Effector CD4-positive, alpha-beta T cell (primary cell): ENCODE data around the gene KCNAB1.

Experiments used
- DNase-seq: peaks from one replicate; pipeline ENCODE4 v3.0.0-alpha.2; 2020

The KCNAB1 gene

GRCh38 chr3:156469456-156469855, 349.1 kb downstream of the KCNAB1 start:
- DNase-seq = no peak

GRCh38 chr3:156471431-156471830, 351.1 kb downstream of the KCNAB1 start:
- DNase-seq = no peak

GRCh38 chr3:156472150-156472549, 351.8 kb downstream of the KCNAB1 start:
- DNase-seq = no peak

- no peak for DNase-seq
Measured at GRCh38 chr3:156472684-156473083, 352.3 kb downstream of the KCNAB1 start.

- DNase-seq = no peak
Measured at GRCh38 chr3:156473341-156473740, 353.0 kb downstream of the KCNAB1 start.

DNA sequence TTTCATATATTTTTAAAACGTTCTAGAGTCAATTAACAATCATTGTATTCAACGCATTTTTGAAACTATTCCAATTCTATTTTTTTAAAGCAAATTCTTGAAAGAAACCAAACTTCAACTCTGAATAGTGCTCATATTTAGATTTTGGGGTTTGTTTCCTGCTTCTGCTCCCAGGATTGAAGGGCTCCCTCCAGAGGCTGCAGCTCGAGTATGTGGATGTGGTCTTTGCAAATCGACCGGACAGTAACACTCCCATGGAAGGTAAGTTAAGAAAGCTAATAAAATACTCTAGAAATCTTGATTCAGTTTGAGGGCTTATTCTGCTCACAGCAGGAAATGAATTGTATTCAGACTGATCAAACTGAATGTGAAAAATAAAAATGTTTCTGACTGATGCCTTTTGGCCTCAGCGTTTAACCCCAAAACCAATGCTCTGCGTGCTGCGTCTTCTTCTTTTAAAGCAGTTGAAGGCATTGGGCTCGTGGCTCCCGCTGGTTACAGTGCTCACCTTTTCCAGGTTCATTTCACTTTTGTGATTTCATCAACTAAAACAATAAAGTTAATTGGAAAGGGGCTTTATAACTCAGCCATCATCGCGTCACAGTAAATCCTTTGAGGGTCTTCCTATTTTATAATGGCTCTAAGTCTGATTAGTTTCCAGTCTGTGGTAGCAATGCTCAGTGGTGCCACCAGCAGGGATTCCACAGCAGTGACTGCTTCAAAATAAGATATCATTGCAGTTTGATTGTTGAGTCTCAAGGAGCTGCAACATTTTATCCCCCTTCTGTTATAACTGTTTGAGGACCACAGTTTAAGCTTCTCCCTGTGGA, 354.4 kb downstream of the KCNAB1 start:
- DNase-seq = no peak

DNA sequence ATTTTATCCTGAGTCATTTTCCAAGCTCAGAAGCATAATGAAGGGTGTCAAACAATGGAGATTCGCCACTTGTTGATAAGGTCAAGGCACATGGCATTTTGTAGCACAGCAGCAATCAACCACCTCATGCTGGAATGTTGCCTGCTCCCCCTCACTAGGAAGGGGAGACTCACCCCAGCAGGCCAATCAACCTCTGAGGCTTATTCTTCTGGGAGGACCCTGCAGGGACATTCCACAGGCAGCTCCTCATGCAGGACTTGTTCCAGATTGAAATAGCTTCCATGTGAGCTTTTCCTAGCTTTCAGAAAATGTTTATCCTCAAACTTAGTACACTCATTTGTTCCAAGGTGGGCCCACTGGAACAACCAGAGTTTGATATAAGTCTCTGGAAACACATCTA, 356.9 kb downstream of the KCNAB1 start:
- DNase-seq = no peak

DNA sequence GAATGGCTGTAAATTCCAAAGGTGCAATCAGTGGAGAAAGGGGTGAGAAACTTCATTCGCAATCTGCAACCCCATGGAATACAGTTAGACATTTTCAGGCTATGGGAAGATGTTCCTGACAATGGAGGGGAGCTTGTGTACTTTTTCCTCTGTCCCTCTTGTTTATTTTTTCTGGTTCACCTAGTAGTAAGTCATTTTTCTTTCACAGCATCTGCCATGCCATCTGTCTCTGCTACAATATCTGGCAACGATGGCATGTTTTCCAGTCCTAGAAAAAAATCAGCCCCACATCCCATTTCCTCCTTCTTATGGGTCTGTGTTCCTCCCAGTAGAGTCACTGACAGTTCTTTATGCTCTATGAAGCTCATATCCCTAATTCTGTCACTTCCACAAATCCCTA, 358.5 kb downstream of the KCNAB1 start:
- DNase-seq = no peak

- no peak for DNase-seq
Measured at GRCh38 chr3:156479604-156480003, 359.2 kb downstream of the KCNAB1 start.

DNA sequence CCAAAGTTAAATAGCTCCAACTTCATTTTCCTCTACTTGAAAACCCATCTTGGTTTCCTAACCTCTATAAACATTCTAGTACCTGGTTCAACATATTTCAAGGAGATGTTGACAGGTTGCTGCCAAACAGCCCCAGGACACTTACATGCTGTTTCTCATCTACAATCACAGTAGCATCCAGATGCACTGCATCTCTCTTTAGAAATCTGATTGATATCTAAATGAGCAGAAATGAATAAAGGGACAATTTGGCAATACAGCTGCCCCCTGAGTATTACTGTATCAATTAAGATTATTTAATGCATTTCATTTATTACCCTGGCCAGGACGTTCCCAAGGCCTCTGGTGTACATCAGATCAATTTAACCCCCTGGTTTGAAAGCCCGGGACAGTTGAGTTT, 360.6 kb downstream of the KCNAB1 start:
- DNase-seq = no peak

DNA sequence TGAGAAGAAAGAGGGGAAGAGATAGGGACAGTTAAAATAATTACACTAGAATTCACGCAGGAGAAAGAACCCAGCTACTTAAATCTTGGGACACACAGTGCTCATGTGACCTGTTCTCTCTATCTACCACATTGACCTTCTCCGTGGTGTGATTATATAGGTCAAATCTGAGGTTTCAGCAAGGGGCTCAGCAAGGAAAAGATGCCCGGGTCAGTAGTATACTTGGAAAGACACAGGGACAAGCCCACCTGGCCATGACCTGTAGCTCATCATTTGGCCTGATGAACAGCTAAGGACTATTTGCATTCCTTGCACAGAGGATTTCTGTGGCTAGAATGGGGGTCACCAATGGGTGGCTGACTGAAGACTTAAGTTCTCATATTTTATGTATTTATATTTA, 362.6 kb downstream of the KCNAB1 start:
- DNase-seq = no peak

- DNase-seq = no peak
Measured at GRCh38 chr3:156483426-156483825, 363.0 kb downstream of the KCNAB1 start.

GRCh38 chr3:156483961-156484787, 363.8 kb downstream of the KCNAB1 start:
- DNase-seq = peak; percentile 41

- DNase-seq = no peak
Measured at GRCh38 chr3:156488767-156489166, 368.4 kb downstream of the KCNAB1 start.

- no peak for DNase-seq
Measured at GRCh38 chr3:156489462-156489911, 369.1 kb downstream of the KCNAB1 start.

DNA sequence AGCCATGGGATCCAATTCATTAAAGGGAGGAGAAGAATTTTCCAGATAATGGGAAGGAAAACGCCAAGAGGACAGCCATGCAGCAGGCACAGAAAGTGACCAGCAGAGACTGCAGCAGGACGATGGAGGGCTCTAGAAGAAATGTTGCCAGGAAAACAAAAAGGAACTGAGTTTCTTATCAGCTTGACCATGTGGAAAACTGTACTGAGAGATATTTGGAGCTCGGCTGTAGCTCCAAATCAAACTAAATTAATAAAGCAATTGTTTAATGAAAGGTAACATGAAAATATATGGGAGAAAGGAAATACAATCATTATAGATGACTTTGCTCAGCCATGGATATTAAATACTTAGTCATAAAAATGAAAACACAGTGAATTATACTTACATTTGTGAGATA, 370.8 kb downstream of the KCNAB1 start:
- DNase-seq = no peak

DNA sequence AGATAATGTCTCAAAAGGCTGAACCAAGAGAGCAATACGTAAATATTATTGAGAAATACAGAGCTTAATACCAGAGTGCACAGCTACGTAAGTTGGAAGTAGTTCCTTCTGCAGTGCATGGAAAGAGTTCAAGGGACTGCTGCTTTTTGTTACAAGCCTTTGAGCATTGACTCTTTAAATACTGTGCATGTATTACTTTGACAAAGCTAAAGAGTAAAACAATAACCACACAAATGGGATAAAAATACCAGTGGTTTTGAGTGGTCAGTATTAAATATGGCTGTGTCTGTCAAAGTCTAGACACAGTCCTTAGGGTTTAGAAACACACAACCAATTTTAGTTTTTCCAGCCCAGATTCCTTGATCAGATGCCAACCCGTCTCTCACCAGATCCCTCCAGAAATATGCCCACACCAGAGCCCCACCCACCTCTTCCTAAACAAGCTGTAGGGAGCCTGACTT, 372.5 kb downstream of the KCNAB1 start:
- no peak for DNase-seq

GRCh38 chr3:156493887-156494286, 373.5 kb downstream of the KCNAB1 start:
- no peak for DNase-seq

GRCh38 chr3:156495816-156496215, 375.4 kb downstream of the KCNAB1 start:
- no peak for DNase-seq

DNA sequence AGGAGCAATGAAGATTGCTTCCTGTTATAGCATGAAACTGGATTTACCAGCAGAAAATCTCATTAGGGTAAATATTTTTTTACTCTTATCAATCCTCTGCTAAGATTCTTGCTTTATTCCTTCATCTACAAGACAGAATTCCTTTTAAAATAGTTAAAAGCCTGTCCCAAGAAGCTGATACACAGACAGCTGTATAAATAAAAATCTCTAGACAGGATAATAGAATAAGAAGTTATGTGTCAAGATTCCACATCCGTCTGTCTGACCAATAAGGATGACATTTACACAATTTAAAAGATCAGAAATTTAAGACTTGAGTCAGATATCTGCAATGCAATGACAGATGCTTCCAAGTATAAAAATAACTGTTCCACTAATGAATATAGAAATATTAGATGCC, 376.9 kb downstream of the KCNAB1 start:
- DNase-seq = no peak

GRCh38 chr3:156498307-156498706, 377.9 kb downstream of the KCNAB1 start:
- DNase-seq = no peak

- DNase-seq = no peak
Measured at GRCh38 chr3:156507285-156507684, 386.9 kb downstream of the KCNAB1 start.

GRCh38 chr3:156509189-156510174, 389.1 kb downstream of the KCNAB1 start:
- DNase-seq = no peak
